MCF 10A (cell line): ENCODE data around the gene ADD3. TPM values are rescaled to one million over a fixed set of nuclear protein-coding genes. Genes with fewer than 3 reads are reported as not detected.
"Not testable (repeated sequence)": the region's sequence is repeated elsewhere in the genome, so short reads cannot be mapped to it uniquely, and the experiment has no call there.

Experiments used
- BruUV-seq: library from RNA; stranded (reverse); fragments of 400-500 nt; replicated peaks from 2 replicates; lab custom pipeline; 2021; lab: Mats Ljungman, UMichigan
- CTCF ChIA-PET: fragments of 300-600 bp; sonication (Branson Sonifier 250); formaldehyde crosslinking; extraction: SDS; loops from one replicate; lab custom pipeline; 2021; ENCODE audit warnings: antibody characterized with exemption, inconsistent platforms; lab: Yijun Ruan, JAX
- POLR2A ChIA-PET: fragments of 300-600, 350-650 bp; sonication (Branson Sonifier 250); formaldehyde crosslinking; extraction: SDS; loops from one replicate; lab custom pipeline; 2020; ENCODE audit warnings: antibody characterized with exemption, inconsistent platforms; lab: Yijun Ruan, JAX
- DNase-seq: peaks from one replicate; pipeline ENCODE4 v3.0.0-alpha.2; 2018; ENCODE audit not compliant: unreplicated experiment
- H3K27ac Mint-ChIP-seq: one replicate; pipeline ENCODE4 v1.8.0; 2022; ENCODE audit warnings: mild to moderate bottlenecking, low read depth, mixed read lengths; ENCODE audit not compliant: unreplicated experiment
- H3K27me3 Mint-ChIP-seq: one replicate; pipeline ENCODE4 v1.8.0; 2022; ENCODE audit warnings: mixed read lengths; ENCODE audit not compliant: insufficient read depth, unreplicated experiment
- H3K36me3 Mint-ChIP-seq: one replicate; pipeline ENCODE4 v1.8.0; 2022; ENCODE audit warnings: mild to moderate bottlenecking, moderate library complexity, mixed read lengths; ENCODE audit not compliant: insufficient read depth, unreplicated experiment
- H3K4me1 Mint-ChIP-seq: one replicate; pipeline ENCODE4 v1.8.0; 2022; ENCODE audit warnings: mixed read lengths; ENCODE audit not compliant: insufficient read depth, unreplicated experiment
- H3K4me3 Mint-ChIP-seq: one replicate; pipeline ENCODE4 v1.8.0; 2022; ENCODE audit warnings: mild to moderate bottlenecking, moderate library complexity, mixed read lengths; ENCODE audit not compliant: unreplicated experiment
- H3K9me3 Mint-ChIP-seq: one replicate; pipeline ENCODE4 v1.8.0; 2022; ENCODE audit warnings: mixed read lengths; ENCODE audit not compliant: unreplicated experiment
- CTCF ChIP-seq: fragments of 200-600 bp; IDR thresholded peaks from one replicate; pipeline ENCODE4 v1.8.0; 2022; ENCODE audit warnings: antibody characterized with exemption, mild to moderate bottlenecking; ENCODE audit not compliant: unreplicated experiment
- intact Hi-C: fragments of 100-400 bp; cut with micrococcal nuclease; formaldehyde crosslinking; loops from 2 replicates; pipeline ENCODE4 v1.14.1; 2022
- total RNA-seq: library from RNA; stranded (reverse); gene quantifications from 2 replicates; pipeline ENCODE4 v1.2.3, GENCODE V29; 2022

Gene ADD3
- total RNA-seq, 1 experiment from 2014 or later, result 14.5 TPM

- no peak for DNase-seq
- ChIA-PET CTCF (interaction anchor here (0.6 kb wide), 2 partner anchors 96 to 301 kb away, joined by 3 read pairs; no protein-coding TSS in a partner anchor), POLR2A (interaction anchor here (0.8 kb wide), 1 partner anchor 96 kb away, joined by 3 read pairs; no protein-coding TSS in a partner anchor)
- H3K36me3 Mint-ChIP-seq, result no peaks in the 10 kb centered on the region
- no peaks in the 10 kb centered on the region for H3K4me1 Mint-ChIP-seq
- intact Hi-C loops, result no loop called here
- H3K27me3 Mint-ChIP-seq, result no peaks in the 10 kb centered on the region
- H3K9me3 Mint-ChIP-seq, result no peaks in the 10 kb centered on the region
- no TSS peak for BruUV-seq
- TF ChIP-seq CTCF, result no peak
- no peak overlapping the region for H3K27ac Mint-ChIP-seq
- H3K4me3 Mint-ChIP-seq, result no peak overlapping the region
Measured at GRCh38 chr10:109982123-109982522, 25.7 kb upstream of the ADD3 start.

- POLR2A ChIA-PET, result interaction anchor here (0.8 kb wide), 1 partner anchor 95 kb away, joined by 3 read pairs; no protein-coding TSS in a partner anchor
- CTCF ChIA-PET, result interaction anchor here (0.6 to 1.0 kb wide), 3 partner anchors 71 to 301 kb away, joined by 3 read pairs; no protein-coding TSS in a partner anchor
- no peak for TF ChIP-seq CTCF
- no peak for DNase-seq
- Mint-ChIP-seq H3K36me3 (no peaks in the 10 kb centered on the region), H3K4me1 (peaks cover 6% of the 10 kb centered on the region), H3K9me3 (no peaks in the 10 kb centered on the region), H3K27me3 (no peaks in the 10 kb centered on the region), H3K4me3 (no peak overlapping the region), H3K27ac (no peak overlapping the region)
- intact Hi-C loops, result no loop called here
- BruUV-seq, result no TSS peak
Measured at GRCh38 chr10:109982812-109983211, 25.0 kb upstream of the ADD3 start.

GRCh38 chr10:109984013-109984412 is 23.8 kb upstream of the ADD3 start:
- no peak for DNase-seq
- H3K27ac Mint-ChIP-seq, result no peak overlapping the region
- CTCF ChIA-PET, result interaction anchor here (1.0 to 1.3 kb wide), 2 partner anchors 131 to 295 kb away, joined by 3 to 5 read pairs; no protein-coding TSS in a partner anchor
- no peak for TF ChIP-seq CTCF
- POLR2A ChIA-PET, result interaction anchor here (0.9 kb wide), 1 partner anchor 12 kb away, joined by 3 read pairs; no protein-coding TSS in a partner anchor
- H3K4me3 Mint-ChIP-seq, result no peak overlapping the region
- intact Hi-C loops, result no loop called here
- H3K9me3 Mint-ChIP-seq, result peaks cover 5% of the 10 kb centered on the region
- peaks cover 10% of the 10 kb centered on the region for H3K4me1 Mint-ChIP-seq
- no TSS peak for BruUV-seq
- H3K27me3 Mint-ChIP-seq, result no peaks in the 10 kb centered on the region
- H3K36me3 Mint-ChIP-seq, result no peaks in the 10 kb centered on the region

GRCh38 chr10:109985768-109986167 is 22.0 kb upstream of the ADD3 start:
- intact Hi-C loops, CTCF ChIA-PET, H3K4me3 Mint-ChIP-seq, H3K27me3 Mint-ChIP-seq, H3K27ac Mint-ChIP-seq, BruUV-seq, H3K36me3 Mint-ChIP-seq, H3K9me3 Mint-ChIP-seq, DNase-seq, POLR2A ChIA-PET: not testable (repeated sequence)
- peaks cover 10% of the 10 kb centered on the region for H3K4me1 Mint-ChIP-seq
